Tibial nerve (tissue), 4 donors: Measurements from ENCODE around the gene TTC39A. TPM values are rescaled to one million over a fixed set of nuclear protein-coding genes. Genes with fewer than 3 reads are reported as not detected.

Experiments used
- DNase-seq, 2 donors: peaks; one replicate each; pipeline ENCODE4 v3.0.0-alpha.2; 2019; ENCODE audit warnings: low spot score in 2 of 2
- H3K27ac ChIP-seq, 4 donors: fragments of 200-600 bp; sonication (generic) in 3 of 4; one replicate each; pipeline ENCODE4 v1.5.1; 2017 to 2019; ENCODE audit warnings: mild to moderate bottlenecking in 1 of 4
- H3K27me3 ChIP-seq, 2 donors: fragments of 200-600 bp; sonication (generic) in 1 of 2; one replicate each; pipeline versions ENCODE4 v1.5.1 to v1.6.0; 2017 to 2019
- H3K36me3 ChIP-seq, 3 donors: fragments of 200-600 bp; sonication (generic); one replicate each; pipeline ENCODE4 v1.5.1; 2018 to 2019
- H3K4me1 ChIP-seq, 4 donors: fragments of 200-600 bp; sonication (generic) in 3 of 4; one replicate each; pipeline ENCODE4 v1.5.1; 2017 to 2019
- H3K4me3 ChIP-seq, 4 donors: fragments of 200-600 bp; sonication (generic) in 3 of 4; one replicate each; pipeline ENCODE4 v1.5.1; 2017 to 2019; ENCODE audit warnings: mild to moderate bottlenecking in 1 of 4, moderate library complexity in 1 of 4
- H3K9me3 ChIP-seq, 4 donors: fragments of 200-600 bp; sonication (generic) in 3 of 4; one replicate each; pipeline ENCODE4 v1.5.1; 2017 to 2019
- EP300 ChIP-seq, 2 donors: sonication (generic); formaldehyde crosslinking; IDR thresholded peaks; one replicate each; pipeline ENCODE4 v1.6.1; 2017; ENCODE audit warnings: antibody characterized with exemption in 2 of 2, mild to moderate bottlenecking in 1 of 2
- POLR2A ChIP-seq, 2 donors: fragments of 450-650 bp; IDR thresholded peaks; one replicate each; pipeline ENCODE4 v1.6.1; 2017; ENCODE audit warnings: antibody characterized with exemption in 2 of 2, mild to moderate bottlenecking in 2 of 2, moderate library complexity in 2 of 2
- WGBS, 2 donors: methylation state at CpG; one replicate each; pipeline ENCODE4 v1.1.5; 2018; 5-methylcytosine and 5-hydroxymethylcytosine counted together
- total RNA-seq, 4 donors: library from RNA; depleted of rRNA; stranded (reverse); fragments of >200 nt; gene quantifications; one replicate each; pipeline ENCODE4 v1.1.0, GENCODE V29; 2016
- TF ChIP-seq, protein P1 (sequence below), 5 experiments: fragments of 200-600 bp in 3 of 5; fragments of 450-650 bp in 2 of 5; sonication (generic) in 3 of 5; IDR thresholded peaks; one replicate each; pipeline ENCODE4 v1.5.1; 2016 to 2019; ENCODE audit warnings: antibody characterized with exemption in 5 of 5, mild to moderate bottlenecking in 3 of 5, moderate library complexity in 2 of 5

The TTC39A gene
- total RNA-seq, 4 donors from 2014 or later, result 0.20 to 2.4 (median 0.84) TPM; not detected in 1

DNA sequence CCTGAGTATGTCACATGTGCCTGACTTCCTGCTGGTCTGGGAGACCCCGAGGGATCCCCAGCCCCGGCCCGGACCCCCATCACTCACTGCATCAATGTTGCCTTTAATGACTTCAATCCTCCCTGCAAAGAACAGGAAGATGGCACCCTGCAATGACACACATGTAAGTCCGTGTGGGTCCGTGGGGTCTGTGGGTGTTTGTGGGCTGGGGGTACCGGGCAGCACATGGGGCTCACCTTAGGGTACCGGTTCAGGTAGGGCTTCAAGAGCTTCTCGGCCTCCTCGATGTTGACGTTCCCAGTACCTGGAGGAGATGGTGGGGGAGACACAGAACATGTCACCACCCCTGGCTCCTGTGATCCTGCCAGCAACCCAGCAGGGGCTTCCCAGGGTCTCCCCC is 28.1 kb downstream of the TTC39A start:
- WGBS, 2 donors, result 76 to 82% methylated on average over 10 of the region's 10 CpGs
- TF ChIP-seq EP300 (IDR thresholded peaks at IDR 0.05) (no peak), POLR2A (IDR thresholded peaks at IDR 0.05) (no peak)
- TF ChIP-seq, protein P1, sequence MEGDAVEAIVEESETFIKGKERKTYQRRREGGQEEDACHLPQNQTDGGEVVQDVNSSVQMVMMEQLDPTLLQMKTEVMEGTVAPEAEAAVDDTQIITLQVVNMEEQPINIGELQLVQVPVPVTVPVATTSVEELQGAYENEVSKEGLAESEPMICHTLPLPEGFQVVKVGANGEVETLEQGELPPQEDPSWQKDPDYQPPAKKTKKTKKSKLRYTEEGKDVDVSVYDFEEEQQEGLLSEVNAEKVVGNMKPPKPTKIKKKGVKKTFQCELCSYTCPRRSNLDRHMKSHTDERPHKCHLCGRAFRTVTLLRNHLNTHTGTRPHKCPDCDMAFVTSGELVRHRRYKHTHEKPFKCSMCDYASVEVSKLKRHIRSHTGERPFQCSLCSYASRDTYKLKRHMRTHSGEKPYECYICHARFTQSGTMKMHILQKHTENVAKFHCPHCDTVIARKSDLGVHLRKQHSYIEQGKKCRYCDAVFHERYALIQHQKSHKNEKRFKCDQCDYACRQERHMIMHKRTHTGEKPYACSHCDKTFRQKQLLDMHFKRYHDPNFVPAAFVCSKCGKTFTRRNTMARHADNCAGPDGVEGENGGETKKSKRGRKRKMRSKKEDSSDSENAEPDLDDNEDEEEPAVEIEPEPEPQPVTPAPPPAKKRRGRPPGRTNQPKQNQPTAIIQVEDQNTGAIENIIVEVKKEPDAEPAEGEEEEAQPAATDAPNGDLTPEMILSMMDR (IDR thresholded peaks at IDR 0.05), result no peak
- no peaks in the 10 kb centered on the region for H3K36me3 ChIP-seq
- no peak overlapping the region for H3K27ac ChIP-seq
- no peaks in the 10 kb centered on the region for H3K27me3 ChIP-seq
- H3K9me3 ChIP-seq, result no peaks in the 10 kb centered on the region
- DNase-seq, result no peak
- no peak overlapping the region for H3K4me3 ChIP-seq
- peaks cover 0 to 4% (median 2%) of the 10 kb centered on the region in 4 donors for H3K4me1 ChIP-seq

DNA sequence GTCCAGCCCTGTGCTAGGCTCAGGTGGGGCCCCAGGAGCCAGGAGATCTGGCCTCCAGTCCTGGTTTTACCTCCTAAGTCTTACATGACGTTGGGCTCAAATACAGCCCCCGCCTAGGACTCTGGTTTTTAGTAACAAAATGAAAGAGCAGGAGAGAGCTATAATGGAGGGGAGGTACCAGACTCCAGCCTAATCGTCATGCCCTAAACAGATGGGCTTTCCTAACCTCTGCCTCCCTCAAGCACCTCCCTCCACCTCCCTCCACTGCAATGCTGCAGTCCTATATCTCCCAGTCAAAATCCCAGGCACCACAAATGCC is 28.6 kb downstream of the TTC39A start:
- Histone ChIP-seq H3K9me3 (no peaks in the 10 kb centered on the region), H3K36me3 (no peaks in the 10 kb centered on the region), H3K27me3 (no peaks in the 10 kb centered on the region), H3K4me1 (peaks cover 0 to 9% (median 4%) of the 10 kb centered on the region in 4 donors), H3K27ac (no peak overlapping the region), H3K4me3 (no peak overlapping the region)
- 59 to 64% methylated on average over 3 of the region's 3 CpGs for WGBS, 2 donors
- TF ChIP-seq, protein P1 (IDR thresholded peaks at IDR 0.05), result no peak
- TF ChIP-seq POLR2A (IDR thresholded peaks at IDR 0.05), result no peak
- no peak for TF ChIP-seq EP300 (IDR thresholded peaks at IDR 0.05)
- no peak for DNase-seq

DNA sequence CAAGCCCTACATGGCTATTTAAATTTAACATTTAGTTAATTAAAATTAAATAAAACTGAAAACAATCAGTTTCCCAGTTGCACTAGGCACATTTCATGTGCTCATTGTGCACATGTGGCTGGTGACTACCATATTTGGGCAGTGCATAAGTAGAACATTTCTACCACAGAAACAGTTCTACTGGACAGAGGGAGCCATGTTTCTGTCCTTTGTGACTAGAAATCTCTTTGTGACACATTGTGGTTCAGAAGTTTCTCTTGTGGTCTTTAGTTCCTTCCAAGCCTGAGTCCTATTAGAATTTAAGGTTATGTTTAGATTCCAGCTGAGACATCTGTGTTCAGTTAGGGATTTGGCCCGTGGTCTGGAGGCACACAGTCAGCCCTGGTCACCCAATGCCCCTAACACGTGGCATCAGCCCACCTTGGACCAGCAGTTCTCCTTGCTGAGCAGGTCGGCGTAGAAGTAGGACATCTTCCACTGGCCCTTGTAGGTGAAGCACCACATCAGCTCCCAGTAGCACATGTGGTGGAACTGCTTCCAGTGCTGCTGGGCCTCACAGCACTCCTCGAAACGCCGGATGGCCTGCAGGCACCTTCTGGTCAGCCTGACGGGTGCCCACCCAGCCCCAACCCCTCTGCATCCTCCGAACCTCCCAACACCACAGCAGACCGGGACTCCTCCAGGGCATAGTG is 29.1 kb downstream of the TTC39A start:
- Histone ChIP-seq H3K4me1 (peaks cover 0 to 14% (median 6%) of the 10 kb centered on the region in 4 donors), H3K27me3 (no peaks in the 10 kb centered on the region), H3K27ac (no peak overlapping the region), H3K36me3 (no peaks in the 10 kb centered on the region), H3K4me3 (no peak overlapping the region), H3K9me3 (no peaks in the 10 kb centered on the region)
- 80 to 90% methylated on average over 7 to 9 of the region's 10 CpGs for WGBS, 2 donors
- TF ChIP-seq, protein P1 (IDR thresholded peaks at IDR 0.05), result no peak
- no peak for TF ChIP-seq POLR2A (IDR thresholded peaks at IDR 0.05)
- no peak for TF ChIP-seq EP300 (IDR thresholded peaks at IDR 0.05)
- no peak for DNase-seq

DNA sequence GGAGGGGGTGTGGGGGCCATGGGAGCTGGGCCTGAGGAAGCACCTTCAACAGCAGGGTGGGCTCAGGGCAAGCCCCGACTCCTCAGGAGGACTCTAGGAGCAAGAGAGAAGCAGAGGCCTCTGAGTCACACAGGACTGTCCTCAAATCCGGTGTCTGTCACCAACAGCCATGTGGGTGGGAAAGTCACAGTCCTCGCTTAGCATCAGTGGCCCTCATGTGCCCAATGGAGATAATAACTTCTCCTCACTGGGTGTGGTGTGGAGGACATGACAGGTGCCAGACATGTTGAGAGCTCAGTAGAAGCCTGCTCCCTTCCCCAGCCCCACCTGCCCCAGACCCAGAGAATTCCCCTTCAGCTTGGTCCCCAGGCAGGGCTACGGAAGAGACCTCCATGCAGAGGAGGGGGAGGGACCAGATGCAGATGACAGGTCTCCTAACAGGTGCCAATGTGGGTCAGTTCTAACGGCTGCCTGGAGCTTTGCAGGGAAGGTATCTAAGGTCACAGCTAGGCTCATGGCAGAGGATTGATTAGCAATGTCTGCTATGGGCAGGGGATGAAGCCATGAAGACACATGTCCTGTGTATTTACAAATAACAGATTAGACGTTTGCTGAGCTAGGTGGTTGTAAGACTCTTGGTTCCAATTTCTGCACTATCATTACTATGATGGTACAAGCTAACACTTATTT is 30.2 kb downstream of the TTC39A start:
- Histone ChIP-seq H3K4me3 (no peak overlapping the region), H3K27ac (no peak overlapping the region), H3K9me3 (no peaks in the 10 kb centered on the region), H3K36me3 (no peaks in the 10 kb centered on the region), H3K4me1 (peaks cover 0 to 15% (median 6%) of the 10 kb centered on the region in 4 donors), H3K27me3 (no peaks in the 10 kb centered on the region)
- TF ChIP-seq EP300 (IDR thresholded peaks at IDR 0.05), result no peak
- TF ChIP-seq POLR2A (IDR thresholded peaks at IDR 0.05), result no peak
- TF ChIP-seq, protein P1 (IDR thresholded peaks at IDR 0.05), result no peak
- WGBS, 2 donors, result 80 to 91% methylated on average over 5 to 6 of the region's 6 CpGs
- DNase-seq, result no peak

DNA sequence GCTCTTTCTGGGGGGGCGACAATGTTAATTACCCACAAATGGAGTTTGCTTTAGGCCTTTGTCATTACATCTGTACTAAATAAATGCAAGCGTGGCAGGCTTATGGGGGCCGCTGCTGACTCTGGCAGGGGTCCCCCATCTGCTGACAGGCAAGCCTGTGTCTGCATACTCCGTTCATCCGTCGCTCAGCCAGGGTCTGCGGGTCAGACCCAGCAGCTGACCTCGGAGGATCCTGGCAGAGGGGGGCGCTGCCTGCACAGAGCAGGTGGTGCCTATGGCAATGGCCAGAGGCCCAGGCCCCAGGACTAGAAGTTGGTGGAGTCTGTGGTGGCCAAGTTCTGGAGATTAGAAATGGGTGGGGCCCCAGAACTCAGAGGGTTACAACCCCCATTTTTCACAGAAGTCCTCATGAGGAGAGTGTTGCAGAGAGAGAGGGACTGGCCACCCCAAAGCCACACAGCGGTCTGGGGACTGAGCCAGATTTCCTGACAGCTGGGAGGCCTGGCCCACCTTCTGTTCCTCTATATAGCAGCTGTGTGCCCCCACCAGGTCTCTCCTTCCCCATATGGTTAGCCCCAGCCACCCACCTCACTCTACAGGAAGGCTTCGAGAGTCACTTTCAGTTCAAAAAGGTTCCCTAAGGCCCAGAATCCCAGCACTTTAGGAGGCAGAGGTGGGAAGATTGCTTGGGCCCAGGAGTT is 31.0 kb downstream of the TTC39A start:
- Histone ChIP-seq H3K9me3 (no peaks in the 10 kb centered on the region), H3K27me3 (no peaks in the 10 kb centered on the region), H3K4me3 (no peak overlapping the region), H3K4me1 (peaks cover 0 to 15% (median 6%) of the 10 kb centered on the region in 4 donors), H3K27ac (no peak overlapping the region), H3K36me3 (no peaks in the 10 kb centered on the region)
- no peak for DNase-seq
- TF ChIP-seq EP300 (IDR thresholded peaks at IDR 0.05) (no peak), POLR2A (IDR thresholded peaks at IDR 0.05) (no peak)
- TF ChIP-seq, protein P1 (IDR thresholded peaks at IDR 0.05), result no peak
- 92 to 95% methylated on average over 11 of the region's 11 CpGs for WGBS, 2 donors
